Psoas muscle (tissue), 8 donors: ENCODE results near the gene GSG1L2. TPM values are rescaled to one million over a fixed set of nuclear protein-coding genes. Genes with fewer than 3 reads are reported as not detected.

Experiments
- ATAC-seq, 4 donors: fragments of 200-7000 bp; cut with Tn5 transposase; one replicate each; pipeline ENCODE4 v1.9.1; 2020; ENCODE audit warnings: moderate library complexity in 3 of 4, mild to moderate bottlenecking in 2 of 4
- DNase-seq, 2 donors: peaks; one replicate each; pipeline ENCODE4 v3.0.0-alpha.2; 2020
- H3K27ac ChIP-seq: fragments of 200-600 bp; one replicate; pipeline ENCODE4 v1.8.0; 2022
- H3K27me3 ChIP-seq, 3 donors: fragments of 200-600 bp in 1 of 3; one replicate each; pipeline versions ENCODE4 v1.6.1 to v1.8.0; 2013 to 2022; ENCODE audit warnings: low read length in 2 of 3, mild to moderate bottlenecking in 2 of 3, moderate library complexity in 1 of 3; ENCODE audit not compliant: insufficient read depth in 3 of 3
- H3K36me3 ChIP-seq, 2 donors: fragments of 200-600 bp in 1 of 2; one replicate each; pipeline versions ENCODE4 v1.6.1 to v1.8.0; 2013 to 2022; ENCODE audit warnings: low read depth in 1 of 2, mild to moderate bottlenecking in 1 of 2, moderate library complexity in 1 of 2; ENCODE audit not compliant: insufficient read depth in 1 of 2
- H3K4me1 ChIP-seq: fragments of 200-600 bp; one replicate; pipeline ENCODE4 v1.8.0; 2022
- H3K4me3 ChIP-seq: fragments of 200-600 bp; one replicate; pipeline ENCODE4 v1.8.0; 2022; ENCODE audit warnings: mild to moderate bottlenecking
- H3K9me3 ChIP-seq: fragments of 200-600 bp; one replicate; pipeline ENCODE4 v1.8.0; 2022
- WGBS, 3 donors: extraction: QIAGEN DNeasy Blood & Tissue Kit; methylation state at CpG; one replicate each; pipeline versions ENCODE4 v1.1.6 to v1.1.7; 2013; 5-methylcytosine and 5-hydroxymethylcytosine counted together
- intact Hi-C, 2 donors: fragments of 100-400 bp; cut with DNase I; formaldehyde crosslinking; loops; one replicate each; pipeline versions ENCODE4 v1.11.0 to v1.14.2; 2022
- long read RNA-seq, 2 donors: library from polyadenylated mRNA; unstranded; transcript quantifications; one replicate each; pipeline ENCODE4 v2.0.0, GENCODE V29; 2021
- polyA plus RNA-seq, 3 donors: library from polyadenylated mRNA; stranded (reverse); fragments of 200-250 nt; gene quantifications; one replicate each; pipeline ENCODE4 v1.2.3, GENCODE V29; 2013
- total RNA-seq, 4 donors: library from RNA; stranded (reverse); fragmentation: NEBNext Ultra II Directional in 2 of 4; extraction: Animal tissue kit (Norgen Biotek cat#: 25700) in 2 of 4; gene quantifications; one replicate each; pipeline versions ENCODE4 v1.2.1 to v1.2.4, GENCODE V29; 2021 to 2023
- TF ChIP-seq, protein P1 (sequence below): fragments of 200-600 bp; IDR thresholded peaks from one replicate; pipeline ENCODE4 v1.8.0; 2022; ENCODE audit warnings: antibody characterized with exemption
- donor health status: healthy with polysubstance abuse.
- donor health status: DM: no; HTN: no; CAD: no; lungs with moderate emphysema.
- donor health status: Bipolar disorder and iron deficiency.
- donor health status: healthy.
- donor health status: DM: yes; HTN: yes; CAD: no.
- donor health status: DM: no; HTN: no; CAD: no.
- donor health status: DM: no; HTN: no; CAD: no.
- donor health status: DM: yes; HTN: yes; CAD: no.

Gene GSG1L2
- total RNA-seq, result not detected
- polyA plus RNA-seq, result not detected
- long read RNA-seq, donor 1, result 0 reads
- long read RNA-seq, donor 2, result 0 reads

DNA sequence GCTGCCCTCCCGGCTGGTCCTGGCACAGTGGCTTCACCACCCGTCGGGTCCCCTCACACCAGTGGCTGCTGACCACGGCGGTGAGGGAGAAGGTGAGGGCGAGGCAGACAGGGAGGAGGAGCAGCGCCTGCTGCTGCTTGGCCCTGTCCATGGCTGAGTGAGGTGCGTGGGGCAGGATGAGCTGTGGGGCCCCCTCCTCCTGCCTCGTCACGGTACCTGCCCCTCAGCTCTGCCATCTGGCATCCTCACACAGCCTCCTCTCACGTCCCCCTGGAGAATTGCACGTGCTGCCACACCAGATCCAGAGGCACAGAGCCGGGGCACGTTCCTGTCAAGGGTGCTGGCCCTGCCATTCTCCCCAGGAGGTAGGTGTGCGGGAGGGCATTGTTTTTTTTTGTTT is at the start of gene GSG1L2:
Gene GSG1L2 (minus strand): TSS at position 159 of the 400 bp plus-strand sequence. CDS start 8 bp downstream, at position 151.
- Histone ChIP-seq H3K4me3 (no peak within 1 kb of the TSS), H3K36me3 (no peaks in the 10 kb centered on the region), H3K9me3 (no peaks in the 10 kb centered on the region), H3K27ac (no peak within 1 kb of the TSS), H3K27me3 (no peaks in the 10 kb centered on the region), H3K4me1 (no peaks in the 10 kb centered on the region)
- TF ChIP-seq, protein P1, sequence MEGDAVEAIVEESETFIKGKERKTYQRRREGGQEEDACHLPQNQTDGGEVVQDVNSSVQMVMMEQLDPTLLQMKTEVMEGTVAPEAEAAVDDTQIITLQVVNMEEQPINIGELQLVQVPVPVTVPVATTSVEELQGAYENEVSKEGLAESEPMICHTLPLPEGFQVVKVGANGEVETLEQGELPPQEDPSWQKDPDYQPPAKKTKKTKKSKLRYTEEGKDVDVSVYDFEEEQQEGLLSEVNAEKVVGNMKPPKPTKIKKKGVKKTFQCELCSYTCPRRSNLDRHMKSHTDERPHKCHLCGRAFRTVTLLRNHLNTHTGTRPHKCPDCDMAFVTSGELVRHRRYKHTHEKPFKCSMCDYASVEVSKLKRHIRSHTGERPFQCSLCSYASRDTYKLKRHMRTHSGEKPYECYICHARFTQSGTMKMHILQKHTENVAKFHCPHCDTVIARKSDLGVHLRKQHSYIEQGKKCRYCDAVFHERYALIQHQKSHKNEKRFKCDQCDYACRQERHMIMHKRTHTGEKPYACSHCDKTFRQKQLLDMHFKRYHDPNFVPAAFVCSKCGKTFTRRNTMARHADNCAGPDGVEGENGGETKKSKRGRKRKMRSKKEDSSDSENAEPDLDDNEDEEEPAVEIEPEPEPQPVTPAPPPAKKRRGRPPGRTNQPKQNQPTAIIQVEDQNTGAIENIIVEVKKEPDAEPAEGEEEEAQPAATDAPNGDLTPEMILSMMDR, result no peak
- 51 to 63% (median 63%) methylated on average over 14 to 15 of the region's 15 CpGs for WGBS, 3 donors
- DNase-seq (no peak), ATAC-seq (no peak)
- intact Hi-C loops, result loop anchor here in 1 of 2 donors (5.0 kb wide), 1 partner anchor 35 kb away; no protein-coding TSS in a partner anchor

DNA sequence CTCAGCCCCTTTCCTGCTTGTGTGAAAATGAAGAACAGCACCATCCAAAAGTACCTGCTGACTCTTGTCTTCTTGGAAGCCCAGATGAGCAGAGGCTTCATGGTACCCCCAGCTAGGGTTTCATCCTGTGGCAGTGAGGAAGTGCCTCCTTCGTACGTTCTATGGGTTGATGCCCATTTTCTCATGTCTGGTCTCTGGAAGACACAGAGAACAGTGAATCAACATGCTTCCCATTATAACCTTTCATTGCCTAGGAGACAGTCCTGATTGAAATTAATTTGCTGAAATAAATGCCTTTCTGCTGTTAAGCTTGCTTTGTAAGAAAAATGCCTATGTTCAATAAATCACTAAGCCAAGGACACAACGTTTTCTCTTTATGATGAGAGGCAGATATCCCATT is 46.7 kb upstream of the GSG1L2 start:
- 67 to 77% (median 74%) methylated on average over 3 of the region's 3 CpGs for WGBS, 3 donors
- Histone ChIP-seq H3K4me3 (no peak overlapping the region), H3K36me3 (no peaks in the 10 kb centered on the region), H3K9me3 (no peaks in the 10 kb centered on the region), H3K4me1 (no peaks in the 10 kb centered on the region), H3K27ac (no peak overlapping the region), H3K27me3 (no peaks in the 10 kb centered on the region)
- no peak for ATAC-seq
- TF ChIP-seq, protein P1, result no peak
- DNase-seq, result no peak
- intact Hi-C loops, result loop anchor here in 1 of 2 donors (10.0 kb wide), 1 partner anchor 134 kb away; no protein-coding TSS in a partner anchor

DNA sequence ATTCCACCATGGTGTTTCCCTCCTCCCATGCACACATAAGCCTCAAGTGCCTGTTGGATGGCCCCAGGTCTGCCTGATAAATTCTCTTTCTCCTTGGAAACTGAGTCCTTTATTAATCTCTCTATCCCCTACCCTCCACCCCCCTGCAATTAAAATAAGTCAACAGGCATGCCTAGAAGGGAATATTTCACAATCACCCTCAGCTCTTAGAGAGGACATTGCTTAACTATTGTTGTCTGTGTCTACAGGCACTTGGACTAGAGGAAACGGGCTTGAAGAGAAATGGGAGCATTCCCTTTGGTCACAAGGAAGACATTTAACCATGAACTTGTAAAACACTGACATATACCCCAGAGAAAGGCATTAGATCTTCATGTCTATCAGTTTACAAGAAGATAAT is 43.7 kb upstream of the GSG1L2 start:
- TF ChIP-seq, protein P1, result no peak
- 35 to 71% (median 54%) methylated on average over 1 of the region's 1 CpG for WGBS, 3 donors
- Histone ChIP-seq H3K27ac (no peak overlapping the region), H3K27me3 (no peaks in the 10 kb centered on the region), H3K4me1 (no peaks in the 10 kb centered on the region), H3K4me3 (no peak overlapping the region), H3K36me3 (no peaks in the 10 kb centered on the region), H3K9me3 (no peaks in the 10 kb centered on the region)
- intact Hi-C loops, result loop anchor here in 1 of 2 donors (10.0 kb wide), 1 partner anchor 131 kb away; no protein-coding TSS in a partner anchor
- no peak for ATAC-seq
- no peak for DNase-seq

DNA sequence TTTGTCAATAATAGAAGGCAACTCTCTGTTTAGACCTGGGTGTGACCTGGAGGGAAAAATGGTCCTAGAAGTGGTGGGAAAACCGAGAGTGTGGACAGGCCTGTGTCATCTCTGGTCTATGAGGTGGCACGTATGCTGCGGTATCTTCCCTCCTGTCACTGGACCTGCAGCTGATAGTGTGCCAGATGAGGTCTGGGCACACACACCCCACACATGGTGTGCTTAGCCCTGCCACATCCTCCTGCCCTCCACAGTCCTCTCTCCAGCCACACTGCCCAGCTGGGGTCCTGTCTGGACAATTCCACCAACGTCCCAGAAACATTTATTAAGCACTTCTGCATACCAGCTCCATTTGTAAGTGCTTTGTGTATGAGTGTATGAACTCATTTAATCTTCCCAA is 41.1 kb upstream of the GSG1L2 start:
- intact Hi-C loops, result loop anchor here in 1 of 2 donors (10.0 kb wide), 1 partner anchor 128 kb away; no protein-coding TSS in a partner anchor
- Histone ChIP-seq H3K9me3 (no peaks in the 10 kb centered on the region), H3K36me3 (no peaks in the 10 kb centered on the region), H3K4me3 (no peak overlapping the region), H3K4me1 (no peaks in the 10 kb centered on the region), H3K27ac (no peak overlapping the region), H3K27me3 (no peaks in the 10 kb centered on the region)
- 62 to 76% (median 72%) methylated on average over 4 of the region's 4 CpGs for WGBS, 3 donors
- no peak for ATAC-seq
- no peak for DNase-seq
- TF ChIP-seq, protein P1, result no peak

DNA sequence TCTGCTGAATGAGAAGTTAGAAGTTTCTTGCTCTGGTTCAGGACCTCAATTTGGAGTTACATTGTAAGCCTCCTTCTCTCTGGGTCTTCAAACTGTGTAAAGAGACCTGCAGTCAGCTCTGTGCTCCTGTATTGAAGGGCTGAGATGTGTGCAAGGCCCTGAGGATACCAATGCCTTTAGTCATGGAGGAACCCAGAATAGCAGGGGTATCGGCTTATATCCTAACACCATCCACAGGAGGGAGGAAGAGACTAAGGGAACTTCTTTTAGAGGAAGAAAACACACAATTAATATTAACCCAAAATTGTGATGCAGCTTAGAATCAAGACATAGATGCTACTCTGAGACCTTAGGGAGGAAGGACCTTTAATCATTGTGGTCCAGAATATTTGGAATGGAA is 40.3 kb upstream of the GSG1L2 start:
- Histone ChIP-seq H3K27ac (no peak overlapping the region), H3K36me3 (no peaks in the 10 kb centered on the region), H3K27me3 (no peaks in the 10 kb centered on the region), H3K4me1 (no peaks in the 10 kb centered on the region), H3K4me3 (no peak overlapping the region), H3K9me3 (no peaks in the 10 kb centered on the region)
- DNase-seq (no peak), ATAC-seq (no peak)
- intact Hi-C loops, result loop anchor here in 1 of 2 donors (10.0 kb wide), 1 partner anchor 127 kb away; no protein-coding TSS in a partner anchor
- WGBS, 3 donors, result 80 to 86% (median 81%) methylated on average over 1 of the region's 1 CpG
- TF ChIP-seq, protein P1, result no peak
